Measurements from ENCODE around the gene ZKSCAN1.

Gene ZKSCAN1

GRCh38 chr7:100063376-100063775, 48.0 kb downstream of the ZKSCAN1 start:
- no peak for TF ChIP-seq CTCF (IDR thresholded peaks at IDR 0.05; ENCODE audit: insufficient read depth, low read length)
- TF ChIP-seq GABPA (IDR thresholded peaks at IDR 0.05; ENCODE audit: low read depth): no peak
- TF ChIP-seq SPI1 (IDR thresholded peaks at IDR 0.05; ENCODE audit: borderline replicate concordance, low read depth): no peak
- Histone ChIP-seq H3K4me3 (replicated peaks; ENCODE audit: insufficient read depth, low read length) (no peak overlapping the region), H3K27ac (replicated peaks) (no peak overlapping the region), H3K27me3 (ENCODE audit: insufficient read depth, poor library complexity, severe bottlenecking) (no peaks in the 10 kb centered on the region)
- no peak for DNase-seq (ENCODE audit: low read depth in 1 of 2, low spot score in 1 of 2)

GRCh38 chr7:100064162-100064561, 48.8 kb downstream of the ZKSCAN1 start:
- no peak for DNase-seq (ENCODE audit: low read depth in 1 of 2, low spot score in 1 of 2)
- TF ChIP-seq POLR2AphosphoS5 (IDR thresholded peaks at IDR 0.05; ENCODE audit: low read depth) (no peak), CTCF (IDR thresholded peaks at IDR 0.05; ENCODE audit: insufficient read depth, low read length) (no peak), REST (IDR thresholded peaks at IDR 0.05; ENCODE audit: insufficient replicate concordance, low read depth) (no peak), SPI1 (IDR thresholded peaks at IDR 0.05; ENCODE audit: borderline replicate concordance, low read depth) (no peak), GABPA (IDR thresholded peaks at IDR 0.05; ENCODE audit: low read depth) (no peak)
- no peaks in the 10 kb centered on the region for H3K27me3 ChIP-seq (ENCODE audit: insufficient read depth, poor library complexity, severe bottlenecking)
- no peak overlapping the region for H3K27ac ChIP-seq (replicated peaks)
- no peak overlapping the region for H3K4me3 ChIP-seq (replicated peaks; ENCODE audit: insufficient read depth, low read length)

GRCh38 chr7:100065452-100066186, 50.2 kb downstream of the ZKSCAN1 start:
- Histone ChIP-seq H3K27me3 (ENCODE audit: insufficient read depth, poor library complexity, severe bottlenecking) (no peaks in the 10 kb centered on the region), H3K27ac (replicated peaks) (no peak overlapping the region), H3K4me3 (replicated peaks; ENCODE audit: insufficient read depth, low read length) (no peak overlapping the region)
- TF ChIP-seq GABPA (IDR thresholded peaks at IDR 0.05; ENCODE audit: low read depth) (no peak), REST (IDR thresholded peaks at IDR 0.05; ENCODE audit: insufficient replicate concordance, low read depth) (no peak), POLR2AphosphoS5 (IDR thresholded peaks at IDR 0.05; ENCODE audit: low read depth) (no peak; the same call in none of the 2 replicates), SPI1 (IDR thresholded peaks at IDR 0.05; ENCODE audit: borderline replicate concordance, low read depth) (no peak), CTCF (IDR thresholded peaks at IDR 0.05; ENCODE audit: insufficient read depth, low read length) (no peak)
- DNase-seq (ENCODE audit: low read depth in 1 of 2, low spot score in 1 of 2): no peak

GRCh38 chr7:100066953-100067352, 51.6 kb downstream of the ZKSCAN1 start:
- Histone ChIP-seq H3K27me3 (ENCODE audit: insufficient read depth, poor library complexity, severe bottlenecking) (no peaks in the 10 kb centered on the region), H3K27ac (replicated peaks) (no peak overlapping the region), H3K4me3 (replicated peaks; ENCODE audit: insufficient read depth, low read length) (no peak overlapping the region)
- TF ChIP-seq POLR2AphosphoS5 (IDR thresholded peaks at IDR 0.05; ENCODE audit: low read depth) (peak; percentile 17; the same call in 1 of the 2 replicates), CTCF (IDR thresholded peaks at IDR 0.05; ENCODE audit: insufficient read depth, low read length) (no peak)
- DNase-seq (ENCODE audit: low read depth in 1 of 2, low spot score in 1 of 2): no peak
